GDM1 (cell line): ENCODE results near the gene RPL5.
"Not testable (repeated sequence)": the region's sequence is repeated elsewhere in the genome, so short reads cannot be mapped to it uniquely, and the experiment has no call there.

Experiments
- DNase-seq: peaks from one replicate; lab custom pipeline; 2025; lab: John Stamatoyannopoulos, UW

The RPL5 gene

GRCh38 chr1:92831762-92832536, at the start of gene RPL5:
RPL5 (plus strand) TSS chr1:92832040; CDS start chr1:92832115, 75 bp downstream.
- peak; percentile 97 for DNase-seq

GRCh38 chr1:92783550-92783949, 48.3 kb upstream of the RPL5 start:
- not testable (repeated sequence) for DNase-seq

- peak; percentile 3 for DNase-seq
Measured at GRCh38 chr1:92784021-92784638, 47.7 kb upstream of the RPL5 start.

DNA sequence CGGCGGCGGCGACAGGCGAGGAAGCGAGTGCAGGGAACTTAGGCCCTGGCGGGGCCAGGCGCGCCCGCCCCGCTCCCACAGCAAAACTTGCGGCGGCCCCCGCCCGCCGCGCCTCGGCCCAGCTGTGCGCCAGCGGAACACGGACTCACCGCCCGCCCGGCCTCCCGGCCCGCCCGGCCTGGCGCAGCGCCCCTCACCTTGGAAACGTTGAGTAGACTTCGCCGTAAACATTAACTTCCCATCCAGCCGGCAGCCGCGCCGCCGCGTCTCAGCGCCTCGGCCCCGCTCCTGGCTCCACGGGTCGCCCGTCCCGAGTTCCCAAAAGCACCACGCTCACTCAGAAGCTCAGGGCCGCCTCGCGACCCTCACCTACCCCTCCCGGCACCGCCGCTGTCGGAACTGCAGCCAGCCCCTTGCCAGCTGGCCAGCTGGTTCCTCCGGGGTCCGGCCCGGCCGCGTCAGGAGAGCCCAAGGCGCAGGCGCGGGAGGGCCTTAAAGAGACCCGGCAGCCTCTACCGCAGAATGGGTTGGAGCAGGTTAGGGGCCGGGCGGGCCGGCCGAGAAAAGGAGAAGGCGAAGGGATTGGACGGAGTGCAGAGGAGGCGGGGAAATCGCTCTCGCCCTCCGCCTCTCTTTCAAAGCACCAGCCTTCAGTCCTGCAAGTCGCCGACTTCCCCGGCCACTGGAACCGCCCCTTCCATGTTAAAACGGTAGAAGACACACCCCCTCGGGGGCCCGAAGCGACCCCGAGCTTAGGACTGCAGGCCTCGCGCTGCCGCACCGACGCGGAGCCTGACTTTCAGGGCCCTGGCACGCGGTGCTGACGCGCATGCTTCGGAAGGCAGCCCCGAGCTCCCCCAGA, 47.0 kb upstream of the RPL5 start, which contains the start of gene EVI5:
Gene EVI5 (minus strand): TSS at position 470 of the 862 bp plus-strand sequence. CDS start 48,562 bp downstream, outside the sequence.
- DNase-seq = peak; percentile 92

DNA sequence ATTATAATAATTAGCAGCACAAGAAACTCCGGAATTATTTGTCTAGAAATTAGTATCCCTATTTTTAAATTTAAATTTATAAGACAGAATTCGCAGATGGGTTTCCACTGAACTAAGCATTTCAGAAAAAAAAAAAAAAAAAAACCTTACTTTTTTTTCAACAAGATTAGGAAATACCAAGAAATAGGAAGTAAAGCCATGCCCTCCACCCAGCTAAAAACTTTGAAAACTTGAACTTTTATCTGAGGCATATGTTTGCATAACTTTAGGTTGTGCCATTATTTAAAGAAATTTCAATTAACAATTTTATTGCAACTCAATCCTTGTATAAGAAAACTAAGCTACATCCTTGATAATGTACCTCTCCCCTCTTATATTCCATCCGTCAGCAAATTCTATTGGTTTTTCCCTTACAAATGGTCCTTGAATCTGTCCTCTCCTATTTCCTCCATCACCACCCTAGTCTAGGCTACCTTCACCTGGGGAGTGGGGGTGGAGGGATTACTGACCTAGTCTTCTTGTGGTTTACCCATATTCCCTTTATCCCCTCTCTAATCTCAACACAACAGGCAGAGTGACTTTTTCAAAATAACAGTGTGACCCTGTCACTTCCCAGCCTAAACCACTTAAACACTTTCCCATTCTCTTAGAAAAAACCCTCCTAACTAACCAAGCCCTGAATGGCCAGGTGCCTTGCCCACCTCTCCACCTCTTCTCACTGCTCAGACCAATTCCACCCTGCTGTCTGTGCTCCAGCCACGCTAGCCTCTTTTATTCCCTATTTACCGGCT, 45.5 kb upstream of the RPL5 start:
- DNase-seq = no peak

- no peak for DNase-seq
Measured at GRCh38 chr1:92790081-92790480, 41.8 kb upstream of the RPL5 start.

DNA sequence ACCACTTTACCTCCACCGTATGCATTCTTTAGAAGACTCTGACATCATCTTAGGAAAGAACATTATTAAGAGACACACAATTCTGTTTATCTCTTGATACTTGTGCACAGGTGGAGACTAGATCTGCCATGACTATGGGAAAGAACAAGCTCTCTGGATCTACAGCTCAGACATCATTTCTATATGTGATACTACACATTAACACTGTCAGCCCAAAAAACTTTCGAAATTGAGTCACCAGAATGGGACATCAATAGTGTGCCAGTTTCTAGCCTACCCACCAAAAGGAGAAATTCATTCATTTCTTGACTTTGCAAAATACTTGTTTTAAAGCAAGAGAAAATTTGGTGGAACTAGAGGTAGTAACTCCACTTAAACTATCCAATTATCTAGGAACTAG, 41.0 kb upstream of the RPL5 start:
- no peak for DNase-seq

- DNase-seq = no peak
Measured at GRCh38 chr1:92791487-92792066, 40.3 kb upstream of the RPL5 start.

DNA sequence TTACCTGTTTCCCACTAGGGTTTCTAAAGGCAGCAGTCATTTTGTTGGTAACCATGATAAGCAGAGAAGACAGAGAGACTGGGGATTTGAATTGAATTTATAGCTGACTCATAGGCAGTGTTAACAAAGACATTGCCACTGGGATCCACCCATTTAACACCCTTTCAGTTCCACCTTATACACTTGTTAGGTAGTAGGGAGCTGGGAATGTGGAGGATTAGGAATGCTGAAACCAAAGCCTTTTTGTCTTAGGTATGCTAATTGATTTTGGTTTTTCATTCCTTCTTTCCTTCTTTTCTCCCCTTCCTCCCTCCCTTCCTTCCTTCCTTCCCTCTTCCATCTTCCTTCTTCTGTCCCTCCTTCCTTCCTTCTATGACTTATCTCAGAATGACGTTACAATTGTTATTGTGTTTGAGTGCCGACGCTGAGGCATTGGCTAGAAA, 39.5 kb upstream of the RPL5 start:
- DNase-seq = no peak

DNA sequence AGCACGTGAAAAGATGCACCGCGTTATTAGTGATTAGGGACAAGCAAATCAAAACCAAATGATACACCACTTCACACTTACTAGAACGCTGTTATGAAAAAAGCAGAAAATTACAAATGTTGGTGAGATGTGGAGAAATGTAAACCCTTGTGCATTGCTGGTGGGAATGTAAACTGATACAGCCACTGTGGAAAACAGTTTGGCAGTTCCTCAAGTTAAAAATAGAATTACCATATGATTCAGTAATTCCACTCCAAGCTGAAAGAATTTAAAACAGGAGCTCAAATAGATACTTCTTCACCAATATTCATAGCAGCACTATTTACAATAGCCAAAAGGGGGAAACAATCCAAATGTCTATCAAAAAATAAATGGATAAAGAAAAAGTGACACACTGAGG, 36.7 kb upstream of the RPL5 start:
- DNase-seq = no peak

GRCh38 chr1:92797297-92797696, 34.5 kb upstream of the RPL5 start:
- no peak for DNase-seq

- DNase-seq = no peak
Measured at GRCh38 chr1:92797961-92798360, 33.9 kb upstream of the RPL5 start.

DNA sequence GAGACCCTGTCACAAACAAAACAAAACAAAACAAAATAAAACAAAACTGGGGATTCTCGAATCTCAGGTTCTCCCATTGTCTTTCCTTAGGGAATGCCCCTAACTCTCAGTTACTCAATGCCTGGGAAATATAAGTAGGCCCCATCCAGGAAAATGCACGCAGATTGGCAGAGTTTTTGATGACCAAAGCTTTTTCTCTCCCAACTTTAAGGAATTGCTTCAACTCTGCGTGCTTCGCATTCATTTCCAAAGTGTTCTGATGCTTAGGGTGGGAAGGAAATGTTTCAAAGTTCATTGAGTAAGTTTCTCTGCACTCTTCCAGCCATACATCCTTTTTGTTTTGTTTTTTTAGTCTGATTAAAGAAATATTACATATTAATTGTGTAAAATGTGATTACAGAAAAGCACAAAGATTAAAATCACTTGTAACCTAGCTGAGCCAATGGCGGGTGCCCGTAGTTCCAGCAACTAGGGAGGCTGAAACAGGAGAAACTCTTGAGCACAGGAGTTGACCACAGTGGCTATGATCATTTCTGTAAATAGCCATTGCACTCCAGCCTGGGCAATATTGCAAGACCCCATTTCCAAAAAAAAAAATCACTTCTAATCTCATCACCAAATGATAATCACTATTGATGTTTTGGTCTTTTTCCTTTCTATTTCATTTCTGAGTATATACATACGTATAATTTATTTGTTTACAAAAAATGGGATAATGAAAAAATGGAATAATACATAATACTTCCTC, 28.5 kb upstream of the RPL5 start:
- no peak for DNase-seq

DNA sequence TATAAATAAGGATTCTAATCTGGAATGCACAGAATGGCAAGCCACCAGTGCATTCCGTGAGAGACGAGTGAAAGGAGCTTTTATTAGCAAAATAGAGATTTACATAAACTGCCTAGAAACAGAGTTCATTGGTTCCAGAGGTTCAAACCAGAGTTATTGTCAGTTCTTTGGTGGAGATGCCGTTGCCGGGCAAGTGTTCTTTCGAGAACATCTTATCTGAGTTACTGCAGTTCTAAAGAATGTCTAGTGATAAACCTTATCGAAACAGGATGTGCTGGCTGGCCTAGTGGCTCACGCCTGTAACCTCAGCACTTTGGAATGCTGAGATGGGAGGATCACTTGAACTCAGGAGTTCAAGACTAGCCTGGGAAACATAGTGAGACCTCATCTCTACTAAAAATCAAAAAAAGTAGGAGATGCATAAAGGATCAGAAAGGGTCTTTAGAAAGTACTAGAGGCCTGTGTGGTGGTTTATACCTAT, 27.1 kb upstream of the RPL5 start:
- DNase-seq = no peak

DNA sequence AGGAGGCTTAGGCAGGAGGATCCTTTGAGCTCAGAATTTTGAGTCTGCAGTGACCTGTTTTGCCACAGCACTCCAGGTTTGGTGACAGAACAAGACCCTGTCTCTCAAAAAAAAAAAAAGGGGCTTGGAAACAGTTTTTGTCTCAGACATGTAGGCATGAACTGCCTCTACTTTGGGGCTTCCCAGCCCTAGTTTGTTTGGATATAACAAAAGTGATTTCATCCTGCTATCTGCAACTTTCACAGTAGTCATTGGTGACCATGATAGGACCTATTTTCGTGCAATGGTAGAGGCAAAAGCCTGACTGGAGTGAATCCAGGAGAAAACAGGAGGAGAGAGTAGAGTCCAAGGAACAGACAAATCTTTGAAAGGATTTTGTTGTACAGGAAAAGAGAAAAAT, 26.6 kb upstream of the RPL5 start:
- DNase-seq = no peak

GRCh38 chr1:92808381-92808780, 23.5 kb upstream of the RPL5 start:
- DNase-seq = no peak

DNA sequence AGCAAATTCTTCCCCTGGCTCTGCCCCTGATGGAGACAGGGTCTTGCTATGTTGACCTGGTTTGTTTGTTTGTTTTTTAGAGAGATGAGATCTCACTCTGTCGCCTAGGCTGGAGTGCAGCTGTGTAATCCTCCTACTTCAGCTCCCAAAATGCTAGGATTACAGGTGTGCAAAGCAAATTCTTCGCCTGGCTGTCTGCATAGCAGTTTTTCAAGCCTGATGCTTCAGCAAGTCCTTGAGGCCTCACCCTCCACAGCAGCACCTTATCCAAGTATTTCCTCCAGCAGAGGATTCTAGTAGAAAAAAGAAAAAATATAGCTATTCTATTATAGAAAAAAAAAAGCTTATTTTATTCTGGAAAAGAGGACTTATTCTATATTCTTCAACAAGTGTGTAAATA, 15.1 kb upstream of the RPL5 start:
- no peak for DNase-seq

DNA sequence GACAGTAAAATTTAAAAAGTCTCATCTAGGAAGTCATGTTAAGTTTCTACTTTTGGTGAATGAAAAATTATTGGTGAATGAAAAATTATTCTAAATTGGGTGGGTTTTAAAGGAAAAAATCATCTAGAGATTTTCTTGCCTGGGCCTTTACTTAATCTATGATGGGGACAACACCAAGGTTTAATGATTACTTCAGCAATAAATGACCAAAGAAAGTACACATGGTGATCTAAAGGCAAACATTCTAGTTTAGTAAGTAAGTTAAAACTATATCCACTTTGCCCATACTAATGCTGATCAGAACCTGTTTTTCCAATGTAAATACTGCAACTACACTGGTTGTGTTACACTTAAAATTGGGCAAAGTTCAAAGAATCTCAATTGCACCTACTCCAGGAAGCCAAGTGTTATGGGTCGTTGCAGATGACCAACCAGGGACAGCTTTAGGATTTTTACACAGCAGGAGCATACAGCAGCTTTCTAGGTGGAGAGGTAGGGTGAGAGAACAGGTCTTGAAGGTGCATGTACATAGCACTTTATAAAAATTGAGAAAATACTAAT, 14.6 kb upstream of the RPL5 start:
- no peak for DNase-seq

GRCh38 chr1:92817986-92818764, 13.7 kb upstream of the RPL5 start:
- no peak for DNase-seq
